Glomerular endothelial cell (primary cell): ENCODE results near the gene LMO7. TPM values are rescaled to one million over a fixed set of nuclear protein-coding genes. Genes with fewer than 3 reads are reported as not detected.
"Not testable (repeated sequence)": the region's sequence is repeated elsewhere in the genome, so short reads cannot be mapped to it uniquely, and the experiment has no call there.

Experiments
- DNase-seq: peaks from one replicate; pipeline ENCODE4 v3.0.0-alpha.2; 2011; ENCODE audit warnings: low read depth, low spot score; ENCODE audit errors: extremely low read depth
- total RNA-seq: library from RNA; depleted of rRNA; stranded (reverse); fragments of >200 nt; gene quantifications from 2 replicates; pipeline ENCODE4 v1.2.3, GENCODE V29; 2015

The LMO7 gene
- total RNA-seq, 1 donor from 2014 or later, result 58.0 TPM

DNA sequence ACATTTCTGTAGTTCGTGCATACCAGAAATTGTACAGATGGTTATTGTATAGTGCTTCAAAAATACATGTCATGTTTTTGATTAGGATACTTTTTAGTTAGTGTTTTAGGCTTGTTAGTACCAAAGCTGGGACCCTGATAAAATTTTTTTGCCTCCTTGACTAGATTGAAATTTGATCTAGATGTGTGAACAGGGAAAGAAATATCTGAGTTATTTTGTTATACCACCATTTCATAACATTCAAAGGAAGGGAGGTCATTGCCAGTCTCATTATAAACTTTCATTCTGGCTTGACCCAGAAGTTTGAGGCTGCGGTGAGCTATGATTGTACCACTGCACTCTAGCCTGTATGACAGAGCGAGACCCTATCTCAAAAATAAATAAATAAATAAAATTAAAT lies 9.0 kb downstream of the LMO7 start:
- no peak for DNase-seq

DNA sequence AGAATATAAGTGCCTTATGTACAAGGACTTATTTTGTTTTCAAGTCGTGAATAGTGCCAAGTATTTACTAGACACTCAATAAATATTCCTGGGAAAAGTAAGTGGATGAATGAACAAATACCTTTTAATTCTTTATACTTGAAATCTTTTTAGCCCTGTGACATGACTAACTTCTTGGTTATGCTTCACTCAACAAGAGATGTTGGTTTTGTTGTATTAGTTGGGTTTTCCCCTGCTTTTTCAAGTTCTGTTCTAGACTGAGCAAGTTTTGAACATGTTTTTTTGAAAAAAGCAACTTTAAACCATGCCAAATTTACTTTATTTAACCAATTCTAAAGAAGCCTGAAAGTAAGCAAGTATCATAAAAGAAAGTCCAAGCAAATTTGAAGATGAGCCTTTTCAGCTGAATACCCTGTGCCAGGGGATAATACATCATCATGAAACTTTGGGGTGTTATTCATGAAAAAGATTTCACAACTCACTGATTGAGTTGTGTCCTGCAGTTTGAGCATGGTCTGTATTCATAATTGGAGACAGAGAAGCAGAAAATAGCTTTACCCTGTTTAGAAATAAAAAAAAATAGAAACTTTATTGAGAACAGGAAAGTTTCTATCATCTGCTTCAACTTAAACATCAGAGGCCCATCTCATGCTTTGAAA lies 11.1 kb downstream of the LMO7 start:
- DNase-seq, result no peak

DNA sequence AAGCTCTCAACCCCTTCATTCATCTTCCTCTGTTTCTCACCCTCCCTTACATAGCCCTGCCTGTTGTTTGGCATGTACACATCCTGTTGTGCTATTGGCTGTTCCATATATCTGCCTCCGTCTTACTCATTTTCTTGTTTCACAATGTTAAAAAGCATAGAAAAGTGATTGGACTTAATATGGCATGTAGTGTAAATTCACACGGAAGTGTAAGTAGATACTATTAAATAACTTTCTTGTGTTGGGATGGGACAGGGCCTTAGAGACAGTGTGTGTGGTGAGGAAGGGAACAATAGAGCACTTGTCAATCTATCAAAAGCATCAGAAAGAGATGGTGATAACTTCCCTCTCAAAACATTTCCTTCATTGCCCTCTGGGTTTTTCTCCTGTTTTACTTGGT lies 12.3 kb downstream of the LMO7 start:
- no peak for DNase-seq

DNA sequence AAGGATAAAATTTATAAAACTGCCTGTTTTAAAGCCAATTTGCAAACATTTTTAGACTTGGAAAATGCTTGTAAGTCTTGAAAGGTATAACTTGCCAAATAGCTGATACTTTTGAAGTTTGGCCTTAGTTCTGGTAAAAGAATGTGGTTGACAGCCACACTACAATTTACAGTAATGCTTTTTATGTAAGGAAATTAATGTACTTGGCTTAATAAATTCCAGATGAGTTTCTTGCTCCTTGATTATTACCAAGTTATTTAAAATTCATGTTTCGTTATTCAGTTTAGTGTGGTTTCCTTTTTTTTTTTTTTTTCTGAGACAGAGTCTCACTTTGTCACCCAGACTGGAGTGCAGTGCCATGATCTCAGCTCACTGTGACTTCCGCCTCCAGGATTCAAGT lies 14.9 kb downstream of the LMO7 start:
- DNase-seq, result no peak

GRCh38 chr13:75652726-75653125 lies 16.6 kb downstream of the LMO7 start:
- DNase-seq, result no peak

DNA sequence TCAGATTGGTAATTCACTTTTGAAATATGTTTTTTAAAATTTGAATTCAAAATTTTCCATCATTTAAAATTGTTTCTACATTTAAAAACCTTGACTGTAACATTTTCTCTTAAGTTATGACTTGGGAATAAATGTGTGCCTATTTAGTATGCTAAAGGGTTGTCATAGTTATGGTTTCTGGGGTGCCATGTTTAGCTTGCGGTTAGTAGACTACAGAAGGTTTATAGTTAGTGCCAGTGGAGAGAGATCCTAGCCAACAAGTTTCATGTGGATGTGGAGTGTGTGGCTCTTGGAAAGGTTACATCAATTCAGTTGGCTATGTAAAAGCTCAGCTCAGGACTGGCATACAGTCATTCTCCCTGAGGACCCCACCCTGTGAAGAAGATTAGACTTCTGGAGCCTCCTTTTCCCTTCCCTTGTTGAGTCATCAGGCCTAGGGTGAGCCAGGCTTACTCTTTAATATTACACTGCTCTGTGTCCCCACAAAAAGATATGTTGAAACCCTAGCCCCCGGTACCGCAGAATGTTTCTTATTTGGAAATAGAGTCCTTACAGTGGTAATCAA lies 20.4 kb downstream of the LMO7 start:
- DNase-seq, result no peak

GRCh38 chr13:75657111-75657510 lies 21.0 kb downstream of the LMO7 start:
- no peak for DNase-seq

GRCh38 chr13:75660694-75661093 lies 24.6 kb downstream of the LMO7 start:
- DNase-seq, result no peak

DNA sequence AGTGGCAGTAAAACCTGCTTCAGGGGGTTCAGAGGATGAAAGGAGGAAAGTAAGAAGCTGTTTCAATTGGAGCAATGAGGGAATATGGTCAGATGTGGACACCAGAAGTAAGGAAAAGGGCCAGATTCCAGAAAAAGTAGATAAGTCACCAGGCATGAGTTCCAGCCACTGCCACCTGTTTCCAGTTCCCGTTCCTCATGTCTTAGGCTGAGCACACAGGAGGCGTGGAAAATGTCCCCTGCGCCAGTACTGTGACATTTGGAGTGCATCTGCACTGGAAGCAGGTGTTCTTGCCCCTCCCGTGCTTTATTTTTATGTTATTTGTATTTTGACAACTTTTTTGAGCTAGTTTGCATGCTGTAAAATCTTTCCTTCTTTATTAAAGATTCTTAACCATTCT lies 25.3 kb downstream of the LMO7 start:
- no peak for DNase-seq

GRCh38 chr13:75666646-75667351 lies 30.7 kb downstream of the LMO7 start:
- no peak for DNase-seq

DNA sequence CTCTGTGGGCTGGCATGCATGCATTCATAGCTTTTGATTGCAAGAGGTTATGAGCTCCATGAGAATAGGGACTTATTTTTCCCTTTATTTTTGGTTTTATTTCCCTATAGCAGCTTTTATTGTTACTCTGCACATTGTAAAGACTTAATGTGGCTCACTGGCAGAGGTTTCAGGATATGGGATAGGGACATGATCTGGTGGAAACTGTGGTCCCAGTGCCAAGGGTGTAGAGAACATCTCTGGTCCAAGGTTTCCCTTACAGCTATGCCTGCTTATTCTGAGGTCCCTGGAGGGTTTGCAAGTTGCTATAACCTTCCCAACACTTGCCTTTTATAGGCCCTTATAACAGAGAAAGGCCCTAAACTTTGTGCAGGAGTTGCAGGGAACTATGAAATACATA lies 33.6 kb downstream of the LMO7 start:
- no peak for DNase-seq

- DNase-seq, result no peak
Observed at GRCh38 chr13:75670496-75670895, 34.4 kb downstream of the LMO7 start.

DNA sequence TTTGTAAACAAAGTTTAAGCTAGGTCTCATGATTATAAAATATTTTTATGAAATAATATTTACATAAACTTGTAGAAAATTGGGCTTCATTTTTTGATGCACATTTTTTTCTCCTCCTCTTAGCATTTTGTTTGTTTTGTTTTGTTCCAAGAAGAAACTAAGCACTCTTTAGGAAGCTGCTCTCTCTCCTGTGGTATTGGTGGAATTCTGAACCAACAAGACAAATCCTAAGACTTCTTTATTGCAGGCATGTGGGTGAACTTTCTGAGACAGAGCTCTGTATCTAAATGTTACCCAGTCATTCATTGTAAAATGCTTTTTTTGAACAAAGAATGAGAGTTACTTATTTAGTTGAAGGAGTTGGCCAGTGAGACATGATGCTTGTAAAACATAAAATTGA lies 39.3 kb downstream of the LMO7 start:
- no peak for DNase-seq

GRCh38 chr13:75679459-75679858 lies 43.3 kb downstream of the LMO7 start:
- no peak for DNase-seq

- DNase-seq, result not testable (repeated sequence)
Observed at GRCh38 chr13:75680251-75680650, 44.1 kb downstream of the LMO7 start.

- no peak for DNase-seq
Observed at GRCh38 chr13:75682326-75682725, 46.2 kb downstream of the LMO7 start.

DNA sequence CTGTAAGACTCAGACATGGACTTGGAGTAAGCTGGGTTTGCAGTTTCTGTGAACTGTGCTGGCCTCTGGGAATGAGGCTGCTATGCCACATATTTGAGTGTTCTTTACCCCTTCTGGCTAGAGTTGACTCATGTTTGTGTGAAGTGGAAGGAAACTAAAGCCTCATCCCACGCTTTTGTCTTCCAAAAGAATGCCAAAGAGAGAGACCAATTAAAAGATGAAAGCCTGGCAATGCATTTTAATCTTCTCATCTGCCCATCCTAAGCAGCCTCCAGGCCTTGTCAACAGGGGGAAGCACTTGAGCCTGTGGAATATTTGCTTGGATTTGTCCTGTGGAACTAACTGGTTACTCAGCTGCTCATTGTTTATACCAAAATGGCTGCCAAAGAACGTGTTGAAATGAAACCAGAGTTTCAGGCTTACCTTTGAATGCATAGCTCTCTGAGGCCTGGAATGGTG lies 49.1 kb downstream of the LMO7 start:
- DNase-seq, result no peak

GRCh38 chr13:75687150-75687763 lies 51.1 kb downstream of the LMO7 start:
- DNase-seq, result no peak

GRCh38 chr13:75689686-75690085 lies 53.6 kb downstream of the LMO7 start:
- DNase-seq, result no peak

DNA sequence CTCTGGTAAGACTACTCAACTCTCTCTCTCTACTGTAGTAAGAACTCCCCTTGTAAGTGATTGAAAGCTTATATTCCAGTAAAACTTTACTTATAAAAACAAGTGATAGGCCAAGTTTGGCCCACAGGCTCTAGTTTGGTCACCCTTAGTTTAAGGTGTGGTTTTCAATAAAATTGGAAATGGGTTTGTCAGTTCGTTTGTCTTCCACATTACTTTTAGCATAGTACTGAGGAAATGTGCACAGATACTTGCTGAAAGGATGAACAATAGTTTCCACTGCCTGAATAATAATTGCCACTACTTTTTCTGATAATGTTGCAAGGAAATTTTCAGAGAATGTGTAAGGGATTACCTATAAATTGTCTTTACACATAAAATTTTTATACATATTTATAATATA lies 54.5 kb downstream of the LMO7 start:
- DNase-seq, result no peak

DNA sequence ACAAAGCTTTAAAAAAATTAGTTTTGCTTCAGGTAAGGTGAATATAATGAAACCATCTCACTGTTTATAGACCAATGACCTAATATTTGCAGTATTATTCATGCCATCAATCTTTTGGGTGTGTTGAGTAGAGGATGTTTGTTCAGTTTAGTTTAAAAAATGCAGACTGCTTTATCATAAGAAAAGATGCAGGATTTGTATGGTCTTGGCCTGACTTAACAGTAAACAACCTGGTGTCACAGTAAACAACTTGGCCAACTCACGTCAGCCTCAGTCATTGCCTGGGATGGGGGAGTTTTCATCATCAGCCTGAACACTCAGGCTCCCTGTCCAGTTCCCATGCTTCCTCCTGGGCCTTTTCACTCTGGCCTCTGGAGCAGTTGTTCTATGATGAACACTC lies 55.1 kb downstream of the LMO7 start:
- DNase-seq, result no peak

GRCh38 chr13:75693227-75693626 lies 57.1 kb downstream of the LMO7 start:
- no peak for DNase-seq
